Fibroblast of villous mesenchyme (primary cell): ENCODE results near the gene RGS7. TPM values are rescaled to one million over a fixed set of nuclear protein-coding genes. Genes with fewer than 3 reads are reported as not detected.

ENCODE experiments used
- DNase-seq: peaks from one replicate; pipeline ENCODE4 v3.0.0-alpha.2; 2010; ENCODE audit warnings: low read depth
- H3K4me3 ChIP-seq: 2 replicates; pipeline ENCODE4 v1.5.1; 2011; ENCODE audit warnings: low read depth, mild to moderate bottlenecking, low read length
- CTCF ChIP-seq: IDR thresholded peaks from 2 replicates; pipeline ENCODE4 v1.5.1; 2012; ENCODE audit warnings: low read depth, mild to moderate bottlenecking, low read length; ENCODE audit not compliant: insufficient read depth
- total RNA-seq: library from RNA; depleted of rRNA; stranded (reverse); fragments of >200 nt; gene quantifications from 2 replicates; pipeline ENCODE4 v1.2.3, GENCODE V29; 2012

Gene RGS7
- total RNA-seq, 1 donor: 0.43 TPM

GRCh38 chr1:240956424-240956823 is 400.6 kb downstream of the RGS7 start:
- no peak overlapping the region for H3K4me3 ChIP-seq
- TF ChIP-seq CTCF: no peak
- no peak for DNase-seq

- DNase-seq: no peak
- no peak overlapping the region for H3K4me3 ChIP-seq
- no peak for TF ChIP-seq CTCF
These were observed 401.0 kb downstream of the RGS7 start for GRCh38 chr1:240956020-240956419.

GRCh38 chr1:240947438-240948224 is 409.4 kb downstream of the RGS7 start:
- no peak for DNase-seq
- no peak for TF ChIP-seq CTCF
- H3K4me3 ChIP-seq: no peak overlapping the region

DNA sequence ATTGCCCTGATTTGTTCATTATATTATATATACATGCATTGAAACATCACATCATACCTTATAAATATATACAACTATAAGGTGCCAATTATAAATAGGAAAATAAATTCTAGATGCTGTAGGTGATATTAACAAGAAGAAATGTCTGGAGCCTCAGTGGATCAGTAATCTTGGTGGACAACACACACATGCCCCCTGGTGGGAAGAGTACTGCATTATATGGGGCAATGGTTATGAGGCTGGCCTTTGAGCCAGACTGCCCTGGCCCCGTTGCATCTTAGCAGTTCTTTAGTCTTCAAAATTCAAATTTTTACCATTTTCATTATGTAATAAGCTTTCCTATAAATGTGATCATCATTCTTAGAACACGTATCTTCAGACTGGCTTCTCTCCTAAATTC is 410.1 kb downstream of the RGS7 start:
- H3K4me3 ChIP-seq: no peak overlapping the region
- TF ChIP-seq CTCF: peak; percentile 50
- DNase-seq: peak; percentile 43

- no peak for DNase-seq
- no peak overlapping the region for H3K4me3 ChIP-seq
- TF ChIP-seq CTCF: no peak
These were observed 414.1 kb downstream of the RGS7 start for GRCh38 chr1:240942901-240943300.

DNA sequence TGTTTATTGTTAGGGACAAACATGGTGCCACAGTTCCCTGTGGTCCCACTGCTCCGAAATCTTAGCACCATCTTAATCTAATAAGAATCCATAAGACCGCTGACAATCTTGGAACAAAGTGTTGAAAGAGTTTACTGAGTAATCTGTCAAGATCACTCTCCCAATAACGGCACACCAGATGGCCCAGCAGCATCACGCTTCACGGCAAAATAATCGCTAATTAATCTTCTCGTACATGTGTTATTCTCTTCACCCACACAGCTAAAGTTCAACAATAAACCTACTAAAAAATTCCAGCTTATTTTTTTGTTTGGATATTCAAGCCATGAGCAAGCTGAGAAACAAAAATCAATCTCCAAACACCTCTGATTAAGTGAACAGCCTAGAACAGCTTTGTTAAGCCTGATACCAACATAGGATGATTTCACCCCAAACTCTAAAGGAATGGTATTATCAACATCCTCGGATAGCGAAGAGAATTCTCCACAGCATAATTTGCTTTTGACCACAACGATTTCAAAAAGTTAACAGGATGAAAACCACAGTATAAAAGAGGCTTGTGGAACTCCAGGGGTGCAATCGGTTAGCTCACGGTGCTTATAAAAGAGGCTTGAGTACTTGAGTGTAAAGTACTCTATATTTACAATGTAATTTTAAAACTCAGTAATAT is 415.2 kb downstream of the RGS7 start:
- DNase-seq: peak; percentile 39

More for the DNA sequence above, 415.2 kb downstream of the RGS7 start:
- no peak for TF ChIP-seq CTCF
- no peak overlapping the region for H3K4me3 ChIP-seq
